ENCODE results near the gene AUP1.

DNA sequence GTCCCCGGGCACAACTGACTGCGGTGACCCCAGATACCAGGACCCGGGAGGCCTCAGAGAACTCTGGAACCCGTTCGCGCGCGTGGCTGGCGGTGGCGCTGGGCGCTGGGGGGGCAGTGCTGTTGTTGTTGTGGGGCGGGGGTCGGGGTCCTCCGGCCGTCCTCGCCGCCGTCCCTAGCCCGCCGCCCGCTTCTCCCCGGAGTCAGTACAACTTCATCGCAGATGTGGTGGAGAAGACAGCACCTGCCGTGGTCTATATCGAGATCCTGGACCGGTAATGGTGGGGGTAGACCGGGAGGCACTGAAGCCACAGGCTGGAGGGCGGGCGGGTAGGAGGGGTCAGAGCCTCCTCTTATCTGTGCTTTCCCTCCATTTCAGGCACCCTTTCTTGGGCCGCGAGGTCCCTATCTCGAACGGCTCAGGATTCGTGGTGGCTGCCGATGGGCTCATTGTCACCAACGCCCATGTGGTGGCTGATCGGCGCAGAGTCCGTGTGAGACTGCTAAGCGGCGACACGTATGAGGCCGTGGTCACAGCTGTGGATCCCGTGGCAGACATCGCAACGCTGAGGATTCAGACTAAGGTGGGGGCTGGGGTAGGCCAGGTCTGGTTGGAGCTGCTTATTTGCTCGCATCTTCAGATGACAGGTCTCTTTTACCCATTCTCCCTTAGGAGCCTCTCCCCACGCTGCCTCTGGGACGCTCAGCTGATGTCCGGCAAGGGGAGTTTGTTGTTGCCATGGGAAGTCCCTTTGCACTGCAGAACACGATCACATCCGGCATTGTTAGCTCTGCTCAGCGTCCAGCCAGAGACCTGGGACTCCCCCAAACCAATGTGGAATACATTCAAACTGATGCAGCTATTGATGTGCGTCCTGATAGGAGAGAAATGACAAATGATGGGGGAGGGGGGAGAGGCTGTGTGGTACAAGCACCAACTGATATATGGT is 1.0 kb upstream of the AUP1 start:
- TF ChIP-seq, protein P1, sequence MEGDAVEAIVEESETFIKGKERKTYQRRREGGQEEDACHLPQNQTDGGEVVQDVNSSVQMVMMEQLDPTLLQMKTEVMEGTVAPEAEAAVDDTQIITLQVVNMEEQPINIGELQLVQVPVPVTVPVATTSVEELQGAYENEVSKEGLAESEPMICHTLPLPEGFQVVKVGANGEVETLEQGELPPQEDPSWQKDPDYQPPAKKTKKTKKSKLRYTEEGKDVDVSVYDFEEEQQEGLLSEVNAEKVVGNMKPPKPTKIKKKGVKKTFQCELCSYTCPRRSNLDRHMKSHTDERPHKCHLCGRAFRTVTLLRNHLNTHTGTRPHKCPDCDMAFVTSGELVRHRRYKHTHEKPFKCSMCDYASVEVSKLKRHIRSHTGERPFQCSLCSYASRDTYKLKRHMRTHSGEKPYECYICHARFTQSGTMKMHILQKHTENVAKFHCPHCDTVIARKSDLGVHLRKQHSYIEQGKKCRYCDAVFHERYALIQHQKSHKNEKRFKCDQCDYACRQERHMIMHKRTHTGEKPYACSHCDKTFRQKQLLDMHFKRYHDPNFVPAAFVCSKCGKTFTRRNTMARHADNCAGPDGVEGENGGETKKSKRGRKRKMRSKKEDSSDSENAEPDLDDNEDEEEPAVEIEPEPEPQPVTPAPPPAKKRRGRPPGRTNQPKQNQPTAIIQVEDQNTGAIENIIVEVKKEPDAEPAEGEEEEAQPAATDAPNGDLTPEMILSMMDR (IDR thresholded peaks at IDR 0.05; ENCODE audit: poor library complexity), result no peak
- no peak for TF ChIP-seq EZH2 (IDR thresholded peaks at IDR 0.05; ENCODE audit: borderline replicate concordance)
- no peak for TF ChIP-seq EZH2phosphoT487 (IDR thresholded peaks at IDR 0.05; ENCODE audit: low read depth, severe bottlenecking, unreplicated experiment)

Measured in hepatocyte (in vitro differentiated cells).